ENCODE data around the gene AKR1A1.
"Not testable (repeated sequence)": the region's sequence is repeated elsewhere in the genome, so short reads cannot be mapped to it uniquely, and the experiment has no call there.

The AKR1A1 gene

GRCh38 chr1:45523516-45523915 is 27.1 kb upstream of the AKR1A1 start:
- not testable (repeated sequence) for DNase-seq (ENCODE audit: low read depth in 2 of 2)

GRCh38 chr1:45523975-45524374 is 26.7 kb upstream of the AKR1A1 start:
- DNase-seq (ENCODE audit: low read depth in 2 of 2), result not testable (repeated sequence)

GRCh38 chr1:45526135-45526644 is 24.4 kb upstream of the AKR1A1 start:
- DNase-seq (ENCODE audit: low read depth in 2 of 2), result no peak

- DNase-seq (ENCODE audit: low read depth in 2 of 2), result no peak
Observed at GRCh38 chr1:45530632-45531135, 19.9 kb upstream of the AKR1A1 start.

- no peak for DNase-seq (ENCODE audit: low read depth in 2 of 2)
Observed at GRCh38 chr1:45531873-45532272, 18.8 kb upstream of the AKR1A1 start.

- DNase-seq (ENCODE audit: low read depth in 2 of 2), result no peak
Observed at GRCh38 chr1:45535988-45536766, 14.4 kb upstream of the AKR1A1 start.

- DNase-seq (ENCODE audit: low read depth in 2 of 2), result no peak
Observed at GRCh38 chr1:45536886-45537285, 13.7 kb upstream of the AKR1A1 start.

GRCh38 chr1:45541193-45541592 is 9.4 kb upstream of the AKR1A1 start:
- DNase-seq (ENCODE audit: low read depth in 2 of 2), result no peak

GRCh38 chr1:45542591-45542990 is 8.0 kb upstream of the AKR1A1 start:
- no peak for DNase-seq (ENCODE audit: low read depth in 2 of 2)

- no peak for DNase-seq (ENCODE audit: low read depth in 2 of 2)
Observed at GRCh38 chr1:45543581-45544417, 6.8 kb upstream of the AKR1A1 start.

- no peak for DNase-seq (ENCODE audit: low read depth in 2 of 2)
Observed at GRCh38 chr1:45544530-45544929, 6.1 kb upstream of the AKR1A1 start.

GRCh38 chr1:45545019-45545493 is 5.6 kb upstream of the AKR1A1 start:
- DNase-seq (ENCODE audit: low read depth in 2 of 2), result no peak

GRCh38 chr1:45545553-45546310 is 4.9 kb upstream of the AKR1A1 start:
- DNase-seq (ENCODE audit: low read depth in 2 of 2), result no peak

- no peak for DNase-seq (ENCODE audit: low read depth in 2 of 2)
Observed at GRCh38 chr1:45551684-45552083, 1.1 kb downstream of the AKR1A1 start.

- DNase-seq (ENCODE audit: low read depth in 2 of 2), result no peak
Observed at GRCh38 chr1:45552331-45552730, 1.7 kb downstream of the AKR1A1 start.

- DNase-seq (ENCODE audit: low read depth in 2 of 2), result no peak
Observed at GRCh38 chr1:45554198-45554597, 3.6 kb downstream of the AKR1A1 start.

- DNase-seq (ENCODE audit: low read depth in 2 of 2), result no peak
Observed at GRCh38 chr1:45557422-45557944, 6.9 kb downstream of the AKR1A1 start.

GRCh38 chr1:45563843-45564242 is 13.2 kb downstream of the AKR1A1 start:
- DNase-seq (ENCODE audit: low read depth in 2 of 2), result no peak

- no peak for DNase-seq (ENCODE audit: low read depth in 2 of 2)
Observed at GRCh38 chr1:45566722-45567121, 16.1 kb downstream of the AKR1A1 start.

GRCh38 chr1:45567911-45568310 is 17.3 kb downstream of the AKR1A1 start:
- no peak for DNase-seq (ENCODE audit: low read depth in 2 of 2)

GRCh38 chr1:45568421-45568820 is 17.8 kb downstream of the AKR1A1 start:
- DNase-seq (ENCODE audit: low read depth in 2 of 2), result no peak

Measured in fibroblast of skin of left quadriceps (primary cell).